GF-D8 (cell line): ENCODE measurements around the gene GSTK1.
"Not testable (repeated sequence)": the region's sequence is repeated elsewhere in the genome, so short reads cannot be mapped to it uniquely, and the experiment has no call there.

ENCODE experiments used
- DNase-seq: peaks from one replicate; lab custom pipeline; 2025; lab: John Stamatoyannopoulos, UW

GSTK1 gene

GRCh38 chr7:143239813-143240212, 23.4 kb upstream of the GSTK1 start:
- DNase-seq, result peak; percentile 81

DNA sequence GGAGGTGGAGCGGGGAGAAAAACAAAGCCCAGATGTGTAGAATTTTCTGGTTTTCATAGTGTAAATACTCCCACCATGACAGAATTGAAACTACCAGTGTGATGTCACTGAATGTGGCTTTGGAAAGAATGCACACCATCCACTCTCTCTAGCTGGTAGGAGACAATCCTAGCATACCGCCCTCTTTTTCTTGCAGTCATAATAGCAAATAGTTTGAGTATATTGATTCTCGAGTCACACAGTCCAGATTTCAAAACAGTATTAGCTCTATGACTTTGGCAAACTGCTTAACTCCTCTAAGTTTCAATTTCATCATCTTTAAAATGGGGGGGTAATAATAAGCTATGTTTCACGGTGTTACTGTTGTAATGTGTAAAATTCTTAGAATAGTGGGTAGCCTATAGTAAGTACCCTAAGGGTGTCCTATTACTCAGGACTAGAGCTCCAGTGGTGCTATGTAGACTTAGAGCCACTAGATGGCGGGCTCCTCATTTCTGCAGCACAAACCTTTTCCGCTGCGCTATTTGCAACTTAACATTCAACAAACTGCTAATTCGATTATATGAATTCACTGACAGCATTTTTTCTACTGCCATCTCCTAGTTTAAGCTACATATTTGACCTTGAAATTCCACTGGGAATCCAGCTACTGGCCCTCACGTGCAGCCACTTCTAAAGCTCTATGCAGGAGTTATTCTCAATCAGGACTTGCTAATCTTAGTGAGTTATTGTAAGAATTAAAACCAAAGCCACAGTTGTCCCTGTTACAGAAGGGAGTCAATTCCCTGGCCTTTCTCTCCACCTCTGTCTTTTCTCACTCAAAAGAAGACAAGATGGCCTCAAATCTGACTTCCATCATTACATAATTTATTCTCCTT, 22.7 kb upstream of the GSTK1 start:
- peak; percentile 73 for DNase-seq

GRCh38 chr7:143242306-143242705, 20.9 kb upstream of the GSTK1 start:
- no peak for DNase-seq

GRCh38 chr7:143243111-143243510, 20.1 kb upstream of the GSTK1 start:
- no peak for DNase-seq

GRCh38 chr7:143243614-143244013, 19.6 kb upstream of the GSTK1 start:
- no peak for DNase-seq

DNA sequence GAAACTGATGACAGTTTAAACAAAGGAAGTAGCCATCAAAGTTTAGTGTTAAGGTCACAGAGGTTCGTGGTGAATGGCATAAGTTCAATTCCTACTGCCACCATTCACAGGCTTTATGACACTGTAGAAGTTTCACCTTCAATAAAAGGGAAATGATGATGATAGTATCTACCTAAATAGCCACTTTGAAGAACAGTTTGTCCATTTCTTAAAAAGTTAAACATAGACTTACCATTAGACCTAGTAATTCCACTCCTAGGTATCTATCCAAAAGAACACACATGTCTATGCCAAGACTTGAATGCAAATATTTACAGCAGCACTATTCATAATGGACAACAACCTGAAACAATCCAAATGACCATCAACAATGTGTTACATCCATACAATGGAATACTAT, 18.9 kb upstream of the GSTK1 start:
- no peak for DNase-seq

DNA sequence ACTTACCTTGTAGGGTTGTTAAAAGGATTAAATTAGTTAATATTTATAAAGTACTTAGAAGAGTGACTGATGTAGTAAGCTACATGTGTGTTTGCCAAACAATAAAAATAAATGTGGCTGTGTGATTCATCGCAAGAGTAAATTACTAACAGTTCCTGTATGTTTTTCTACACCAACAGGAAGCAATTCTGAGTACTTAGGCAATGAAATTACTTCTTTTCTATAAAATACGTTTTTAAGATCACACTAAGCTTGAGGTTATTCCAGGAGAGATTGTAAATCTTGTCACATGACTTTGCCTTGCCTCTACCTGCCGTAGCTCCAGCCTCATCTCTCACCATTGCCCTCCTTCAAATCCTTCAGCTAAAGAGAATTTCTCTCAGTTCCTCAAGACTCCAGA, 18.1 kb upstream of the GSTK1 start:
- no peak for DNase-seq

- no peak for DNase-seq
Measured at GRCh38 chr7:143247372-143247771, 15.9 kb upstream of the GSTK1 start.

DNA sequence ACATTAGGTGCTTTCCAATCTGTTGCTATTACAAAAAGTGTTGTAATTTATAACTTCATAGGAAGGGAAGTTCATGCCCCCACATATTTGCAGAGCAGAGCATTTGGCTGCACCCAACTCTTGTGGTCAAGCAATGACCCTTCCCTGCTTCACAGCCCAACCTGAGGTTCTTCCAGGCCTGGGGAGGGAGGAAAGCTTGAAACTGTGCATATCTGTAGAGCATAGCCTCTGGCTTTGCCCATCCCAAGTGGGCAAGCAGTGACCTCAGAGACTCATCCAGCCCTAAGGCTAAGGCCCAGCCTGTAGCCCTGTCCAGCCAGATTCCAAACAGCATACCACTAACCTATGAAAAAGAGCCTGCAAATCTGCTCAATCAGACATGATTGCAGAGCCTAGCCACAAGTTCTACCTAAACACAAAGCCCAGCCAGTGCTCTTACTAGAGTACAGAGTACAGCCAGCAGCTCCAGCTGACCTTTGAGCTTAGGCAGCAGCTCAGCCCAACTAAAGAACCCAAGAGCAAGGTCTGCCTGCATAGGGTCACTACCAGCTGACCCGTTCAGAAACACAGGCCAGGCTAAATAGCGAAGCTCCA, 14.4 kb upstream of the GSTK1 start:
- no peak for DNase-seq

DNA sequence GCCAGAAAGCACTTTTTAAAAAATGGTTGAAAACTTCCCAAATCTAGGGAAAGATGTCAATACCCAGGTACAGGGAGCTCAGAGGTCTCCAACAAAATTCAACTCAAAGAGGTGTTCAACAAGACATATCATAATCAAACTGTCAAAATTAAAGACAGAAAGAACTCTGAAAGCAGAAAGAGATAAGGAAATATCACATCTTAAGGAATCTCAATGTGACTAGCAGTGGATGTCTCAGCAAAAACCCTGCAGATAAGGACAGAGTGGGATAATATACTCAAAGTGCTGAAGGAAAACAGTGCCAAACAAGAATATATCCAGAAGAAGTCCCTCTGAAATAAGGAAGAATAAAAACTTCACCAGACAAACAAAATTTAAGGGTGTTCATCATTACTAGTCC, 13.0 kb upstream of the GSTK1 start:
- DNase-seq, result no peak

- no peak for DNase-seq
Measured at GRCh38 chr7:143250822-143251221, 12.4 kb upstream of the GSTK1 start.

DNA sequence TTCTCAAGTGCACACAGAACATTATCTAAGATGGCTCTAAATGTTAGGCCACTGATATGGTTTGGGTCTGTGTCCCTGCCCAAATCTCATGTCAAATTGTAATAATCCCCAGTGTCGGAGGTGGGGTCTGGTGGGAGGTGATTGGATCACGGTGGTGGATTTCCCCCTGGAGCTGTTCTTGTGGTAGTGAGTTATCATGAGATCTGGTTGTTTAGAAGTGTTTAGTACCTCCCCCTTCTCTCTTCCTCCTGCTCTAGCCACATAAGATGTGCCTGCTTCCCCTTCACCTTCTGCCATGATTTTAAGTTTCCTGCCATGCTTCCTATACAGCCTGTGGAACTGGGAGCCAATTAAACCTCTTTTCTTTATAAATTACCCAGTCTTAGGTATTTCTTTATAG, 11.2 kb upstream of the GSTK1 start:
- DNase-seq, result peak; percentile 56

GRCh38 chr7:143255564-143255963, 7.7 kb upstream of the GSTK1 start:
- DNase-seq, result no peak

GRCh38 chr7:143256325-143256724, 6.9 kb upstream of the GSTK1 start:
- no peak for DNase-seq

DNA sequence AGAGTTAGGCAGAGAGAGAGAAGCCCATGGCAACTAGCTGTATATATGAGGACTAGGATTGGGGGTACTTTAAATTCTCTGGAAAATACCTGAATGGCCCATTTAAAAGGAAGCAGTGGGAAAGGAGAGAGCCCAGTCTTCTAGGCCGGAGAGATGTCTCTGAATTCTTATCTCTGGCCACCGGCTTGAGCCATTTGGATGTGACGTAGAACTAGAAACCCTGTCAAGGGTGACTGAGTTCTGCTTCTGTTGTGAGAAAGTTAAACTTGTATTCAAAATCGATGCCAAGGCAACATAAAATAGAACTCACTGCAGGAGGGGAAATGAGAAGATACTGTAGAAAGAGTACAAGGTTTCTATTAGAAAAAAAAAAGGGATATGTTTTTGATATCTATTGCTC, 6.3 kb upstream of the GSTK1 start:
- no peak for DNase-seq

DNA sequence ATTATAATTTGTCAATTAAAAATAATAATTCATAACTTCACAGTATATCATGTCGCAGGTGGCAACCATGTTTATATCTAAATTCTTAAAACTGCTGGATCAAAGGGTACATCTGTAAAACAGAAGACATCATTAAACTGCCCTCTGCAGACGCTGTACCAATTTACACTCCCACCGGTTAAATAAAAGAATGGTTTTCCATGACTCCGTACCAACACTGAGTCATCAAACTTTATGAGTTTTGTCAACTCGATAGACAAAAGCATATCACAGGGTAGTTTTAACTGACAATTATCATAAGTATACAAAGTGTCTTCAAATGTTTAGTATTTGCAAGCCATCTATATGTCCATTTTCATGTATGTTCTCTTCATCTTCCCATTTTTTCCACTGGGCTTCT, 5.7 kb upstream of the GSTK1 start:
- no peak for DNase-seq

DNA sequence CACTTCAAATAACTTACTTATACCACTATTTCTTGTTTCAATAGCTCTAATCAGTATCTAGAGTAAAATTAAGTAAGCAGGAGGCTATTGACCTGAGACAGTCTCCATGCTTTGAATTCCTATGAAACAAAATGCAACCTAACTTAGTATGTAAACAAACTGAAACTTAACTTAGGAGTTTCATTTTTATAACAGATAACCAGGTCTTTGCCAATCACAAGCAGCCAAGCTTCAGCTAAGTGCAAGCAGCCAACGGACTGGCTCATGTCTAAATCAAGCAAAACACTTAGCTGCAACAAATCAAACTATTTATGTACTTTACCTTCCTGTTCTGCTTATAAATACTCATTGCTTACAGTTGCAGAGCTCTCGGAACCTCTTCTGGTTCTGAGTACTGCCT, 4.4 kb upstream of the GSTK1 start:
- no peak for DNase-seq

- DNase-seq, result no peak
Measured at GRCh38 chr7:143259765-143260164, 3.5 kb upstream of the GSTK1 start.

- no peak for DNase-seq
Measured at GRCh38 chr7:143261901-143262300, 1.3 kb upstream of the GSTK1 start.

DNA sequence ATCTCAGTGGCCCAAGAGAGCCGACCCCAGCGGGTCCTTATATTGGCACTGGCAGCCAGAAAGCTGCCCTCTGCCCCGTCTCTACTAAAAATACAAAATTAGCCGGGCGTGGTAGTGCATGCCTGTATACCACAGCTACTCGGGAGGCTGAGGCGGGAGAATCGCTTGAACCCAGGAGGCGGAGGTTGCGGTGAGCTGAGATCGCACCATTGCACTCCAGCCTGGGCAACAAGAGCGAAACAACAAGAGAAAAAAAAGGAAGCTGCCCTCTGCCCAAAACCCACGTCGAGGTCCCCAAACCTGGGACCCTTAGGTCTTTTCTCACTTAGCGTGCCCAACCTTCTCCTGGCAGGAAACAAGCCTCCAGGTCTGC, 941 bp downstream of the GSTK1 start:
- not testable (repeated sequence) for DNase-seq

GRCh38 chr7:143265017-143265693, 1.9 kb downstream of the GSTK1 start:
- no peak for DNase-seq

GRCh38 chr7:143269251-143269650, 6.0 kb downstream of the GSTK1 start:
- peak; percentile 90 for DNase-seq

DNA sequence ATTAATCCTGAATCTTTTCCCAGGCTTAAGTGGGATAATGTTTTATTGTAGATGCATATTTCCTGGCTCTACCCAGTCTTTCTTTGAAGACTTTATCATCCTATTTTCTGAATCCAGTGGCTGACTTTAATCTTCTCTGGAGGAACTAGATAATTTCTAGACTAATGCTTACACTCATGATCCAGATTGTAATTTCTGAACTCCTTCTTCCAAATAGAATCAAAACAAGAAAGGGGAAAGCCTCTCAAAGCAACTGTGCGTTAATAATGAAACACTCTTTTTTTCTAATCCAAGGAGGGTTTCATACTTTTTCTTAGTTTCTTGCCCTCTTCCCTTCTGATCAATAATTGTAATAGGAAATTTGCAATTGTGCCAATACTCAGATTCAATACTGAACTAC, 8.0 kb downstream of the GSTK1 start:
- no peak for DNase-seq
